Mesodermal cell (in vitro differentiated cells): ENCODE data around the gene PC.
"Not testable (repeated sequence)": the region's sequence is repeated elsewhere in the genome, so short reads cannot be mapped to it uniquely, and the experiment has no call there.

Source experiments
- H3K27ac ChIP-seq: 2 replicates; pipeline ENCODE4 v1.7.0; 2013; ENCODE audit warnings: mild to moderate bottlenecking, low read depth, low read length, moderate library complexity; ENCODE audit not compliant: severe bottlenecking
- H3K36me3 ChIP-seq: 2 replicates; pipeline ENCODE4 v1.7.1; 2013; ENCODE audit warnings: mild to moderate bottlenecking, low read length, moderate library complexity; ENCODE audit not compliant: control insufficient read depth, insufficient read depth
- H3K4me1 ChIP-seq: one replicate; pipeline ENCODE4 v1.7.1; 2013; ENCODE audit warnings: mild to moderate bottlenecking, low read length; ENCODE audit not compliant: insufficient read depth, control insufficient read depth, poor library complexity, severe bottlenecking
- H3K4me3 ChIP-seq: 2 replicates; pipeline ENCODE4 v1.7.0; 2013; ENCODE audit warnings: low read length, control low read depth, mild to moderate bottlenecking; ENCODE audit not compliant: insufficient read depth, poor library complexity, severe bottlenecking; ENCODE audit errors: extremely low read depth
- H3K9me3 ChIP-seq: 2 replicates; pipeline ENCODE4 v1.7.1; 2013; ENCODE audit warnings: mild to moderate bottlenecking, low read length, moderate library complexity; ENCODE audit not compliant: control insufficient read depth
- WGBS, 2 experiments: methylation state at CpG; one replicate each; pipeline ENCODE4 v1.1.5; 2013; ENCODE audit warnings: missing lambda C conversion rate in 2 of 2; ENCODE audit not compliant: insufficient coverage in 2 of 2; 5-methylcytosine and 5-hydroxymethylcytosine counted together

The PC gene

DNA sequence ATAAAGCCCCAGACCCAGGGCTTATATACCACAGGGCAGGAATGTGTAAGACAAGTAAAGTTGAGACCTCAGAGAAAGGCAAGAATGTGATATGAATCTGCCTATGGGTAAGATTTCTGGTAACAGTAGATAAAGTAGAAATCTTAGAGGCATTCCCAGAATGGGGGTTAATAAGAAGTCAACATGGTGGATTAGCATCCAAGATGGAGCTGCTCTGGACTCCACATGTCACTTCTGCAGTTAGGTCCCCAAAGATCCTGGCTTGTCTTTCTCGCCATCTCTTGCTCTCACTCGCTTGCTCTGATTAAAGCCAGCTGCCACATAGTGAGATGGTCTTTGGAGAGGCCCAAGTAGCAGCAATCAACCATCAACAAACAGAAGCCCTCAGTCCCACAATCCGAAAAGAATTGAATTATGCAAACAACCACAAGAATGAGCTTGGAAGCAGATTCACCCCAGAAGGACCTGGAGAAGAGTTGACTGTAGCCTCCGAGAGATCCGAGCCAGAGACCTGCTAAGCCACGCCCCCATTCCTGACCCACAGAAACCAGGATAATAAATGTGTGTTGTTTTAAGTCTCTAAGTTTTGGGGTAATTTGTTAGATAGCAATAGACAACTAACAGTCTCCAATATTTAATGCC is 11.5 kb upstream of the PC start:
- Histone ChIP-seq H3K4me1 (peaks cover 8% of the 10 kb centered on the region), H3K27ac (no peak overlapping the region), H3K36me3 (no peaks in the 10 kb centered on the region), H3K4me3 (no peak overlapping the region), H3K9me3 (peaks cover 6% of the 10 kb centered on the region)
- WGBS, 2 experiments = 67 to 100% methylated on average over 1 of the region's 6 CpGs

DNA sequence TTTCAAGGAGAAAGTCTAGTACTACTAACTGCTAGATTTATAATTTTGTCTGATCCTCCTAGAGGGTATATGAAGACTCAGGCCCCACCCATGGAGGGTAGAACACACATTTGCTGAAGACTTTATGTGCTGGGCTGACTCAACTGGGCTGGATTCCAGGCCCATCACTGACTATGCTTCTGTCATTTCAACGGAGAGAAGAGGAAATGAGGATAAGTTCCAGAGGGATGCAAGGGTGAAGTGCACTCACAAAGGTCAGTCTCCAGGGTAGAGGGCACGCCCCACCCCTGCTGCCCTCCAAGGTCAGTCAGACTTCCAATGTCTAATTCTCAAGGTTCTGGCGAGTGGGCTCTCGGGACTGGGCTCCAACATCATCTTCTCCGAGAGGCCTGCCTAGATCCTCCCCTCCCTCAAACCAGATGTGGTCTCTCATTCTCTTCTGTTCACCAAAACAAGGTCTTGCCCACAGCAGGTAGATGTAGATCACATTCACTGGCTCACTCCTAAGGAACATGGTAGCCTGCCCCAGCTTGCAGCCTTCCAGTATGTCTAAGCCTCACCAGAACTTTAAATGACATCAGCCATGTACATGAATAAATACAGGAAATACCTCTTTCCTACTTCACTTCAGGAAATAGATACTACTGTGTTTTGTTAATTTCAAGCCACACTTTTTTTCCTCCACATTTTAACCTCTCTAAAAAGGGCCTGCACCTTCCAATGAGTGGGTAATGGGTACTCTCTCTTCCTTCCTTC is 9.7 kb upstream of the PC start:
- H3K27ac ChIP-seq = no peak overlapping the region
- 85 to 91% methylated on average over 4 to 5 of the region's 5 CpGs for WGBS, 2 experiments

DNA sequence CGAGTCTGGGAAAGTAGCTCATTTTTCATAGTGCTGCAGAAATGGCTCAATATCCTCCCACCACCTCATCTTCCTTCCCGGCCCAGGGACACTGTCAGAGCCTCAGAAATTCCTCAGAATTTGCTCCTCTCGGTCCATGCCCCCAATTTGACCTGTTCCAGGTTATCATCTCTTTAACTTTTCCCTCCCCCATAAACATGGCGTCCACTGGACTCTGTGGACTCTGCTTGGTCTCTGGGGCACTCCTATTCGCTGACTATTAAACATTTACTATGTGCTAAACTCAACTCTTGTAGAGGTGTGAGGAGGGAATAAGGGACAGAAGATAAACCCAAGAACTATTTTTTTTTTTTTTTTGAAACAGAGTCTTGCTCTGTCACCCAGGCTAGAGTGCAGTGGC is 8.2 kb upstream of the PC start:
- Histone ChIP-seq H3K4me3 (no peak overlapping the region), H3K36me3 (no peaks in the 10 kb centered on the region), H3K9me3 (peaks cover 6% of the 10 kb centered on the region), H3K27ac (no peak overlapping the region), H3K4me1 (peaks cover 5% of the 10 kb centered on the region)
- 98 to 100% methylated on average over 1 to 4 of the region's 5 CpGs for WGBS, 2 experiments

More for the DNA sequence above, 9.7 kb upstream of the PC start:
- Histone ChIP-seq H3K9me3 (peaks cover 6% of the 10 kb centered on the region), H3K4me3 (no peak overlapping the region), H3K36me3 (no peaks in the 10 kb centered on the region), H3K4me1 (peaks cover 8% of the 10 kb centered on the region)

DNA sequence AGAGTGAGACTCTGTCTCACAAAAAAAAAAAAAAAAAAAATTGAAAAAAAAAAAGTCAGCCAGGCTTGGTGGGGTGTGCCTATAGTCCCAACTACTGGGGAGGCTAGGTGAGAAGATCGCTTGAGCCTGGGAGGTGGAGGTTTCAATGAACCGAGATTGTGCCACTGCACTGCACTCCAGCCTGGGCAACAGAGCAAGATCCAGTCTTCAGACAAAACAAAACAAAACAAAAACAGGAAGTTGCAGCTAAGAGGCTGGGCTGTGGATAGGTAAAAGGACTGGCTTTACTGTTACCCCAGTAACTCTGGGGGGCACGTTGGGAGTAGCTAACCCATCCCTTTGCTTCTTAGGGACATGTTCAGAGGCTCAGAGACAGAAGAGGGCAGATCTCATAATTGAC is 6.3 kb upstream of the PC start:
- no peaks in the 10 kb centered on the region for H3K9me3 ChIP-seq
- WGBS, 2 experiments = 67 to 83% methylated on average over 1 to 3 of the region's 3 CpGs
- H3K36me3 ChIP-seq = no peaks in the 10 kb centered on the region
- no peaks in the 10 kb centered on the region for H3K4me1 ChIP-seq
- no peak overlapping the region for H3K4me3 ChIP-seq
- H3K27ac ChIP-seq = no peak overlapping the region

DNA sequence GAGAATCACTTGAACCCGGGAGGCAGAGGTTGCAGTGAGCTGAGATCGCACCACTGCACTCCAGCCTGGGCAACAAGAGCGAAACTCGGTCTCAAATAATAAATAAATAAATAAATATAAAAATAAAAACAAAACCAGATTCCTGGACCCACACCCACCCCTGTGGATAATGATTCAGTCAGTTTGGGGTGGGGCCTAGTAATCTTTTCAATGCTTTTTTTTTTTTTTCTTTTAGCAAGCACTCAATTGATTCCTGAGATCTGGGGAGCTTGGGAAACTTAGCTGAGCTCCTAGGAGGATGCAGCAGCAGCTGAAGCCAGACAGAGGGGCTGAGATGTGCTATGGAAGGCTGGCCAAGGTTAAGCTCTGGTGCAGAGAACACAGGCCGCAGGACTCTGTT is 4.6 kb upstream of the PC start:
- Histone ChIP-seq H3K4me1 (no peaks in the 10 kb centered on the region), H3K9me3 (no peaks in the 10 kb centered on the region), H3K27ac (no peak overlapping the region), H3K4me3 (no peak overlapping the region), H3K36me3 (no peaks in the 10 kb centered on the region)
- 80 to 100% methylated on average over 1 of the region's 5 CpGs for WGBS, 2 experiments

DNA sequence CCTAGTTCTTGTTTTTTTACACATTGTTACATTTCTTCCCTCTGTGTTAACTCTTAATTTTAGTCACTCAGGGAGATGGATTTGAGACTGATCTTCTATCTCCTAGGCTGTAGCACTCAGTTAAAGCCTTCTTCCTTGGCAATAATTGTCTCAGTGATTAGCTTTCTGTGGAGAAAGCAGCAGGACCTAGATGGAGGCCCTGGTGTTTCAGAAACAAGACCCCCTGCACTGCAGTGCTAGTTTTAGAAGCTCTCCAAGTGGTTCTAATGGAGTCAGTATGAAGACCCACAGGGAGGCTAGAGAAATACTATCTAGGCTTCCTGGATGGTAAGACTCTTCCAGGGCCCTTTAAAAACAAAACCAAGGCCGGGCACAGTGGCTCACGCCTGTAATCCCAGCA is 4.1 kb upstream of the PC start:
- Histone ChIP-seq H3K36me3 (no peaks in the 10 kb centered on the region), H3K9me3 (no peaks in the 10 kb centered on the region), H3K27ac (no peak overlapping the region), H3K4me3 (no peak overlapping the region), H3K4me1 (peaks cover 2% of the 10 kb centered on the region)
- 100% methylated on average over 1 of the region's 2 CpGs for WGBS, 2 experiments

DNA sequence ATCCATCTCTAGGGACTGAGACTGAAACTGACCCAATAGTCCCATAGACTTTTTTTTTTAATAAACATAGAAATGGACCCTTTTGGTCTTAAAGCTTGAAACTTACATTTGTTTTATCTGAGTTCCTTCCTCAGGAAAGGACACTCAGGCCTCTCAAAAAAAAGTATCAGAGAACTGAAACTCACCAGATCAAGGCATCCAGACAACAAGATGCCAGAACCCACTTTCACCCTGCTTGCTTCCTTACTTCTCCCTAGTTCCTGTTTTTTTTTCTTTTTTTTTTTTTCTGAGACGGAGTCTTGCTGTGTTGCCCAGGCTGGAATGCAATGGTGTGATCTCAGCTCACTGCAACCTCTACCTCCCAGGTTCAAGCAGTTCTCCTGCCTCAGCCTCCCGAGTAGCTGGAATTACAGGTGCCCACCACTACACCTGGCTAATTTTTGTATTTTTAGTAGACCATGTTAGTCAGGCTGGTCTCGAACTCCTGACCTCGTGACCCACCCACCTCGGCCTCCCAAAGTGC is 3.6 kb upstream of the PC start:
- H3K36me3 ChIP-seq, H3K27ac ChIP-seq, H3K9me3 ChIP-seq, H3K4me1 ChIP-seq, H3K4me3 ChIP-seq: not testable (repeated sequence)
- WGBS, 2 experiments = 90% methylated on average over 3 of the region's 5 CpGs

DNA sequence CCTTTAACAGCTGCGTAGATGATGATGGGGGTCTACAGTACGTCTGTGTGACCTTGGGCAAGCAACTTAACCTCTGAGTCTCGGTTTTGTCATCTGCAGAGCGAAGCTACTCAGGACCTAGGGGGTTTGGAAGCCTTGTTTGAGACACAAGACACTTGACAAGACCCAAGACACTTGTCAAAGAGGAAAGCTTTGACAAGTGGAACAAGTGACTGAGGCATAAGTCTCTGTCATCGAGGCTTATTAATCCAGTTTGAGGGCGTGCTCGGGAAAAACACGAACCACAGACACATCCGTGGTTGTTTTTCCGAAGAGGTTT is 732 bp upstream of the PC start:
- peak overlapping the region; percentile 56 for H3K4me3 ChIP-seq
- peaks cover 9% of the 10 kb centered on the region for H3K4me1 ChIP-seq
- H3K9me3 ChIP-seq = no peaks in the 10 kb centered on the region
- WGBS, 2 experiments = 58 to 59% methylated on average over 10 of the region's 10 CpGs
- H3K36me3 ChIP-seq = no peaks in the 10 kb centered on the region
- H3K27ac ChIP-seq = peak overlapping the region; percentile 11

DNA sequence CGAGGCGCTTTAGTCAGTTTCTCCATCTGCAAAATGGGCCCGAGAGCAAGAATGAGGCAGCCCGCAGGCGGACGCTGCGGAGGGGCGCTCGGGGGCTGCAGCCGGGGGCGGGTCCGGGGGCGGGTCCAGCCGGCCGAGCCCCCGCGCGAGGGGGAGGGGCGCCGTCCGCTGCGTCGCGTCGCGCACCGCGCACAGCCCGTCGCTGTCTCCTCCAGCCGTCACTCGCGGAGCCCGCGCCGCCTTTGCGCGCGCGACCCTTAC is 282 bp downstream of the PC start:
- 0 to 2% methylated on average over 19 to 22 of the region's 40 CpGs for WGBS, 2 experiments
- H3K27ac ChIP-seq = peak overlapping the region; percentile 86
- H3K9me3 ChIP-seq = no peaks in the 10 kb centered on the region
- H3K36me3 ChIP-seq = no peaks in the 10 kb centered on the region
- H3K4me1 ChIP-seq = peaks cover 9% of the 10 kb centered on the region
- peak overlapping the region; percentile 56 for H3K4me3 ChIP-seq

DNA sequence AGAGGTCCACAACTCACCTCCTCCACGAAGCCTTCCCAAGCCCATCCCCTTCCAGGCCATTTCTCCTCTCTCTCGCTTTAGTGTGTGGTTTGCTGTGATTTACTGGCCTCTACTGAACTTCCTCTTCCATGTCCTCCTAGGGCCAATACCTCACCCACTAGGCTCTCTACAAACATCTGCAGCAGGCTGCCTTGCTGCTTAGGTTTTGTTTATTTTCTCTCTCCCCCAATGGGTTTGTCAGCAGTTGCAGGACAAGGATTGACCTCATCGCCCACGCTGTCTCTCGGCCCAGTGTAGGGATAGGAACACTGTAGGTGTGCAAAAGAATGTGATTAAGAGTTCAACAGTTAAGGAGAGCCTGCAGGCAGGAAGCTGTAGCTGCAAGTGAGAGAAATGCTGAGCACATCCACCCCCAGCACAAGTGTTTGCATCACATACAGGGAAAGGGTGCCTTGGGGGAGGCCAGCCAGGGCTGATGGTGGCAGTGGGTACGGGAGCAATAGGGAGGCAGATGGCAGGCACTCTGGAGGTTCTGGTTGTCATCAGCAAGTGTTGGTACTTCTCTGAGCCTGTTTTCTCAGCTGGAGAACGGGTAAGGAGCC is 1.4 kb downstream of the PC start:
- no peaks in the 10 kb centered on the region for H3K36me3 ChIP-seq
- H3K9me3 ChIP-seq = no peaks in the 10 kb centered on the region
- H3K27ac ChIP-seq = peak overlapping the region; percentile 67
- 78 to 93% methylated on average over 2 to 3 of the region's 7 CpGs for WGBS, 2 experiments
- H3K4me1 ChIP-seq = peaks cover 9% of the 10 kb centered on the region
- H3K4me3 ChIP-seq = no peak overlapping the region
